Keratinocyte (primary cell): Measurements from ENCODE around the gene DPYSL5. TPM values are rescaled to one million over a fixed set of nuclear protein-coding genes. Genes with fewer than 3 reads are reported as not detected.
A peak's percentile ranks its signal among the peaks of the same experiment; 100 is the strongest.

Experiments used
- DNase-seq: peaks from one replicate; pipeline ENCODE4 v3.0.0-alpha.2; 2011; ENCODE audit warnings: low read depth, missing footprints, low spot score
- FAIRE-seq: peaks from 2 replicates; lab custom pipeline; 2011; peaks lifted over from hg19 to GRCh38; lab: Jason Lieb, UNC
- H2AFZ ChIP-seq: 2 replicates; pipeline ENCODE4 v1.6.0; 2012; ENCODE audit warnings: low read length, control low read depth, inconsistent platforms; ENCODE audit not compliant: control insufficient read depth
- H3K27ac ChIP-seq: 2 replicates; pipeline ENCODE4 v1.5.1; 2011; ENCODE audit warnings: low read length; ENCODE audit not compliant: control insufficient read depth, insufficient read depth
- H3K27me3 ChIP-seq: 3 replicates; pipeline ENCODE4 v1.6.0; 2011; ENCODE audit warnings: low read length; ENCODE audit not compliant: control insufficient read depth, insufficient read depth; ENCODE audit errors: extremely low read depth
- H3K36me3 ChIP-seq, 2 experiments: 2 replicates in 1 of 2; 3 replicates in 1 of 2; pipeline ENCODE4 v1.5.1; 2011; ENCODE audit warnings: low read length in 2 of 2, mild to moderate bottlenecking in 1 of 2; ENCODE audit not compliant: control insufficient read depth in 2 of 2, insufficient read depth in 2 of 2; ENCODE audit errors: extremely low read depth in 1 of 2
- H3K4me1 ChIP-seq: 3 replicates; pipeline ENCODE4 v1.5.1; 2011; ENCODE audit warnings: low read length; ENCODE audit not compliant: control insufficient read depth, insufficient read depth; ENCODE audit errors: extremely low read depth
- H3K4me2 ChIP-seq: 3 replicates; pipeline ENCODE4 v1.6.0; 2011; ENCODE audit warnings: low read depth, low read length; ENCODE audit not compliant: control insufficient read depth, insufficient read depth; ENCODE audit errors: extremely low read depth
- H3K4me3 ChIP-seq, 3 experiments: fragments of 200-600 bp in 1 of 3; sonication (generic) in 1 of 3; 2 replicates in 2 of 3; 3 replicates in 1 of 3; pipeline ENCODE4 v1.5.1; 2011 to 2016; ENCODE audit warnings: low read length in 3 of 3, mild to moderate bottlenecking in 3 of 3, control low read depth in 2 of 3, inconsistent platforms in 1 of 3, low read depth in 1 of 3, mixed read lengths in 1 of 3, mixed run types in 1 of 3, moderate library complexity in 1 of 3; ENCODE audit not compliant: control insufficient read depth in 2 of 3, insufficient read depth in 2 of 3; ENCODE audit errors: extremely low read depth in 1 of 3
- H3K79me2 ChIP-seq: 2 replicates; pipeline ENCODE4 v1.6.0; 2012; ENCODE audit warnings: low read length; ENCODE audit not compliant: control insufficient read depth, insufficient read depth
- H3K9ac ChIP-seq: 3 replicates; pipeline ENCODE4 v1.6.0; 2011; ENCODE audit warnings: low read length; ENCODE audit not compliant: control insufficient read depth, insufficient read depth; ENCODE audit errors: extremely low read depth
- H3K9me1 ChIP-seq: 3 replicates; pipeline ENCODE4 v1.6.0; 2011; ENCODE audit warnings: low read length; ENCODE audit not compliant: control insufficient read depth, insufficient read depth; ENCODE audit errors: extremely low read depth
- H3K9me3 ChIP-seq: 2 replicates; pipeline ENCODE4 v1.5.1; 2012; ENCODE audit warnings: low read depth, low read length; ENCODE audit not compliant: control insufficient read depth
- H4K20me1 ChIP-seq: 3 replicates; pipeline ENCODE4 v1.6.0; 2011; ENCODE audit warnings: low read length; ENCODE audit not compliant: control insufficient read depth, insufficient read depth; ENCODE audit errors: extremely low read depth
- CTCF ChIP-seq, 3 experiments: IDR thresholded peaks in 1 of 3; conservative IDR thresholded peaks in 1 of 3; optimal IDR thresholded peaks in 1 of 3; 2 replicates in 2 of 3; 3 replicates in 1 of 3; pipeline versions ENCODE3 to v1.5.1; 2011; ENCODE audit warnings: low read length in 3 of 3, mild to moderate bottlenecking in 3 of 3, moderate library complexity in 2 of 3, control low read depth in 1 of 3, inconsistent platforms in 1 of 3; ENCODE audit not compliant: insufficient read depth in 2 of 3; ENCODE audit errors: extremely low read depth in 1 of 3
- EZH2 ChIP-seq: IDR thresholded peaks from one replicate; pipeline ENCODE4 v1.6.1; 2012; ENCODE audit warnings: inconsistent platforms, mild to moderate bottlenecking, low read length, moderate library complexity
- dilution Hi-C: fragments of 300-500 bp; cut with MboI; formaldehyde crosslinking; loops from one replicate; pipeline ENCODE4 v1.7.0; 2020; ENCODE audit warnings: low sequenced_read_pairs; ENCODE audit not compliant: extremely low pct_ligation_motif_present
- polyA plus RNA-seq, 5 experiments: library from polyadenylated mRNA; depleted of rRNA in 3 of 5; stranded (reverse) in 3 of 5; stranded (forward) in 1 of 5; unstranded in 1 of 5; fragments of >200 nt; gene quantifications; 1 replicate in 1 of 5; 2 replicates in 3 of 5; 3 replicates in 1 of 5; pipeline versions ENCODE4 v1.2.1 to v1.2.3, GENCODE V29; 2011 to 2012; ENCODE audit warnings: missing spikeins in 2 of 5, low read depth in 1 of 5, low replicate concordance in 1 of 5

The DPYSL5 gene
- polyA plus RNA-seq, 1 donor (not counting 4 experiments of a cell fraction or from before 2014, with no cell fraction given) = not detected

GRCh38 chr2:26970928-26971627, 123.1 kb downstream of the DPYSL5 start:
- Histone ChIP-seq H3K9me1 (no peaks in the 10 kb centered on the region), H3K9ac (peak overlapping the region; percentile 60), H4K20me1 (no peaks in the 10 kb centered on the region), H3K4me3 (peak overlapping the region; percentile 59 to 83 (median 80)), H3K4me2 (peak overlapping the region; percentile 81), H3K27ac (peak overlapping the region; percentile 61), H3K27me3 (peaks cover 8% of the 10 kb centered on the region), H3K4me1 (peaks cover 21% of the 10 kb centered on the region), H3K36me3 (no peaks in the 10 kb centered on the region), H2AFZ (peak overlapping the region; percentile 79), H3K79me2 (peaks cover 2% of the 10 kb centered on the region), H3K9me3 (no peaks in the 10 kb centered on the region)
- no peak for FAIRE-seq
- dilution Hi-C loops = no loop called here
- DNase-seq = no peak
- TF ChIP-seq EZH2 (no peak), CTCF (optimal IDR thresholded peaks at IDR 0.05 in 1 of 3, IDR thresholded peaks at IDR 0.05 in 1 of 3, conservative IDR thresholded peaks at IDR 0.05 in 1 of 3; ENCODE audit: extremely low read depth in 1 of 3, insufficient read depth in 2 of 3, low read length in 3 of 3) (no peak)

- Histone ChIP-seq H3K4me2 (peak overlapping the region; percentile 81), H3K36me3 (no peaks in the 10 kb centered on the region), H3K27me3 (peaks cover 8% of the 10 kb centered on the region), H4K20me1 (no peaks in the 10 kb centered on the region), H2AFZ (peak overlapping the region; percentile 79), H3K4me3 (peak overlapping the region; percentile 59 to 83 (median 80)), H3K9ac (peak overlapping the region; percentile 60), H3K79me2 (peaks cover 4% of the 10 kb centered on the region), H3K4me1 (peaks cover 24% of the 10 kb centered on the region), H3K9me3 (no peaks in the 10 kb centered on the region), H3K27ac (peak overlapping the region; percentile 61), H3K9me1 (no peaks in the 10 kb centered on the region)
- TF ChIP-seq CTCF (optimal IDR thresholded peaks at IDR 0.05 in 1 of 3, IDR thresholded peaks at IDR 0.05 in 1 of 3, conservative IDR thresholded peaks at IDR 0.05 in 1 of 3; ENCODE audit: extremely low read depth in 1 of 3, insufficient read depth in 2 of 3, low read length in 3 of 3) = no peak
- TF ChIP-seq EZH2 = no peak
- FAIRE-seq (peak; percentile 39), DNase-seq (no peak)
- dilution Hi-C loops = no loop called here
These were observed 124.2 kb downstream of the DPYSL5 start for GRCh38 chr2:26971911-26972786.
